HG02571 (cell line): Measurements from ENCODE around the gene STAT5B.
"Not testable (repeated sequence)": the region's sequence is repeated elsewhere in the genome, so short reads cannot be mapped to it uniquely, and the experiment has no call there.

Experiments
- ATAC-seq: cut with Tn5 transposase; IDR thresholded peaks from one replicate; pipeline ENCODE4 v1.9.1; 2021; ENCODE audit warnings: mild to moderate bottlenecking, moderate library complexity; ENCODE audit not compliant: unreplicated experiment

Gene STAT5B

DNA sequence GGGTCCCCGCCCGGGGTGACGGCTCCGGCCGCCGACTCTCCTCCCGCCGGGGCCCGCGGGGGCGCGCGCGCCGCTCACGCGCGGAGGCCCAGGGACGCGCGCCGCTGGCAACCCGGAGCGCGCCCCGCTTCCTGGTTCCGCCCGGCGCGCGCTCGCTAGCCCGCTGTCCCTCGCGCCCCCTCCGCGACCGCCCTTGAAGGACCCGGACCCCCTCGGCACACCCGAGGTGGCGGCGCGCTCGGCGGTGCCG lies at the start of gene STAT5B:
TSS of gene STAT5B (minus strand) at position 33 of the 250 bp plus-strand sequence. CDS start 44,264 bp downstream, outside the sequence.
- ATAC-seq = no peak

DNA sequence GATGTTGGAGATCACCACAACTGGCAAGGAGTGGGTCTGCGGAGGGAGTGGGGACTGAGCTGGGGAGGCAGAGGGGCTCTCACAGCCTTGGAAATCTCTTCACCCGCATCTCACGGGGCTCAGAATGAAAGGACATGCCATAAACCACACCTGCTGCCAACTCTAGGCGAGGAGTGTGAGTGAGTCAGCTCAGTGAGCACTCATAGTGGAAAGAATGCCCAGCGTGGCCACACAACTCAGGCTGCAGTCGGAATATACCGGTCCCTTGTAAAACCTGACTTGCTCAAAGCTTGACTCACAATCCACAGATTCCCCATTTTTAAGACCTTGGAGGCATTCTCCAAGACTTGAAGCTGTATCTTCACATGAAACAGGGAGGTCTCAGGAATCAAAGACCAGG lies 48.8 kb upstream of the STAT5B start:
- ATAC-seq = no peak

DNA sequence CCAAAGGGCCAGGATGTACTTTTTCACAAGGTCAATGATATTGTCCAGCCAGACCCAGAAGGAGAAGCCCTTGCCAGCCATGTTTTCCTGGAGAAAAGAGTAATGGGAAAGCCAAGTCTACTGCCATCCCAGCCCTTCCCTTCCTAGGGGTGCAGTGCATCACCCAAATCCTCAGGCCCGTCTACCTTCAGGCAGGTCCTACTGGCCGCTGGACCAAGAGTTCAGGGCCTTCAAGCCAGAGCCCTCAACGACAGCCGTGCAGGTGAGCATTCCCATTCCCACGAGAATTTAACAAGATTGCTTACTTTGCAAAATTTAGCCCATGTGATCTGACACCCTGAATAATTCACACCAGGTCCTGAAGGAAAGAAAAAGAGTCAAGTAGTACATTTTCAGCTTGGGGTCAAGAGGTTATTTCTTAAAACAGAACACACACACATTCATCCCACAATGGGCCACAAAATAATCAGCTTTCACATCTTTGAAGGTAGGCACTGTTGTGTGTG lies 47.1 kb upstream of the STAT5B start:
- no peak for ATAC-seq

DNA sequence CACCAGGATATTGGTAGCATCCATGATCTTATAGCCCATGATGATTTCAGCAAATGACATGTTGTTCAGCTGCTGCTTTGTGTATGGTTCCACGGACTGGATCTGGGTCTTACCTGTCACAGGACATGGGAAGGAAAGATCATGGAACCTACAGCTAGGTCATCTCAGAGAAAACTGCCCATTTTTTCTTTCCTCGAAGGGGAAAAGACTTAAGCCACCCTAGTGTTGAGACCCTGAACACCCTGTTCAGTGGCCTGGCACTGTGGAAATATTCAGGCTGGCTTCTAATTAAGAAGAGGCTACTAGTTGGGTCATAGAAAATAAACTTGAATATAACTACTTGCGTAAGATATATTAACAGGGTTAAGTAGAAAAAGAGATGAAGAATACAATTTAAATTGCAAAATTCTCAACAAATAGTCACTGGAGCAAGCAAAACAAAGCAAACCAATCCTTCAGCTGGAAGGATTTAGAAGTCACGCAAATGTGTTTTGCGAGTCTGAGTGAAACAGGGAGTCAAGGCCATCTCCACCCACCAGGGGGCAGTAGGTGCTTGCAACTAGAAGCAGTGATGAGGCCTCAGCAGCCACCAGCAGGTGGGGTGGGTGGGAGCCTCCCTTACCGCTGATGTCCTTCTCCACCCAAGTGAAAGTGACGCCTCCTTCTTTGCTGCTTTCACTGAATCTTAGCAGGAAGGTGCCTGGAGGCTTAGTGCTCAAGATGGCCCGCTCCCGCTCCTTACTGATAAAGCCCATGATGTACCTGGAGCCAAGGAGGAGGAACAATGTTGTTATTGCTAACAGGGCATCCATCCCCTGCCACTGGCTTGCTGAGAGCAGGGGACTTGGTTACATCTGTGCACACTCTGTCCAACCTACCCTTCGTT lies 46.4 kb upstream of the STAT5B start:
- peak; percentile 72 for ATAC-seq

DNA sequence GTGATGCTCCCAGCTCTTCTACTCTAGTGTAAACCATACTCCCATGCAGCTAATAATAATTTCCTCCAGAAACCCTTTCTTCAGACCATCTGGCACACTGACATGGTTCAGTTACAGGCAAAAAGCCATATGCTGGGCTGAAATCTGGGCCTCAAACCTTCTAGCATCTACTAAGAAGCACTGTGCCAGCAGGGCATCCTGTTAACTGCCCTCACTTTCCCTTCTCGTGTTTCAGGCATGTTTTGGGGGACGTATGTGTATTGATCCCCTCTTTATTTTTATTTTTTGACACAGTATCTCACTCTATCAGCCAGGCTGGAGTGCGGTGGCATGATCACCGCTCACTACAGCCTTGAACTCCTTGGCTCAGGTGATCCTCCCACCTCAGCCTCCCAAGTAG lies 45.4 kb upstream of the STAT5B start:
- no peak for ATAC-seq

DNA sequence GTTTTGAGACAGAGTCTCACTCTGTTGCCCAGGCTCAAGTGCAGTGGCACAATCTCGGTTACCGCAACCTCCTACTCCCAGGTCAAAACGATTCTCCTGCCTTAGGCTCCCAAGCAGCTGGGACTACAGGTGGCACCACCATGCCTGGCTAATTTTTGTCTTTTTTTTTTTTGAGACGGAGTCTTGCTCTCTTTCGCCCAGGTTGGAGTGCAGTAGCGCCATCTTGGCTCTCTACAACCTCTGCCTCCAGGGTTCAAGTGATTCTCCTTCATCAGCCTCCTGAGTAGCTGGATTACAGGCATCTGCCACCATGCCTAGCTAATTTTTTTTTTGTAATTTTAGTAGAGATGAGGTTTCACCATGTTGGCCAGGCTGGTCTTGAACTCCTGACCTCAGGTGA lies 41.8 kb upstream of the STAT5B start:
- not testable (repeated sequence) for ATAC-seq

DNA sequence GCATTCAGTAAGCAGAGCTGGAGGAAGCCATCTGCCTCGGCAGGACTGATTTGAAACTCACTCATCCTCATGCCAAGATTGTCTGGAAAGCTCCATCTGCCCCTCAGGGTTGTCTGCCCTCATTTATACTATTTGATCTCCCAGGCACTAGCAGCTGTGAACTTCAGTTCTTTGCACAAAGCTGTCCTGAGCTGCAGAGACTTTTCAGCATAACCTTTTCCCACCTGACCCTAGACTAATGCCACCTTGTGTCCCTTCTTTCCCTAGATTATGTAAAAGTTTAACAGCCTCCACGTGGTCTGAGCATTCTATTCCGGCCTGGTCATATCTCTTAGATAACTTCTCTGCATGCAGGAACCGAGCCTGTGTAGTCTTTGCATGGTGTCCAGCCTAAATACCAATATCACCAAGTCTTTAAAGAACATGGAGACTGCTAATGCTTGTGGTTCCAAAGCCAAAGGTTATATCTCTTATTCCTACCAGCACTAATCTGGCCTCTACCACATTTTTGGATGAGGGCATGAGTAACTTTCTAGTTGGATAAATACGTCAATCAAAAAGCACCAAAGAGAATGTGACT lies 41.2 kb upstream of the STAT5B start:
- ATAC-seq = no peak

DNA sequence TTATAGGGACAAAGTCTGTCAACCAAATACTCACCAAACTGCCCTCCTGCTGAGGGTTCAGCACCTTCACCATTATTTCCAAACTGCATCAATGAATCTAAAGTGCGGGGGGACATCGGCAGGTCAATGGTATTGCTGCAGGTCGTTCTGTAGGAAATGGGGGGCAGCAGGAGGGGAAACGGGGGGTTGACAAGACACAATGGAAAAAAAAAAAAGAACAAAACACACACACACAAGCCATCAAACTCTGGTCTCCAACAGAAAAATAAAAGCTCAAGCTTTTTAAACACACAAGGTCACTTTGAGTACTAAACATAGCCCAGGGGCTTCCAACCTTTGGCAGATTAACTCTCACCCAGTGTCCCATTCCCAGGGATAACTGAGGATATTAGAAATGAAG lies 40.6 kb upstream of the STAT5B start:
- ATAC-seq = no peak

DNA sequence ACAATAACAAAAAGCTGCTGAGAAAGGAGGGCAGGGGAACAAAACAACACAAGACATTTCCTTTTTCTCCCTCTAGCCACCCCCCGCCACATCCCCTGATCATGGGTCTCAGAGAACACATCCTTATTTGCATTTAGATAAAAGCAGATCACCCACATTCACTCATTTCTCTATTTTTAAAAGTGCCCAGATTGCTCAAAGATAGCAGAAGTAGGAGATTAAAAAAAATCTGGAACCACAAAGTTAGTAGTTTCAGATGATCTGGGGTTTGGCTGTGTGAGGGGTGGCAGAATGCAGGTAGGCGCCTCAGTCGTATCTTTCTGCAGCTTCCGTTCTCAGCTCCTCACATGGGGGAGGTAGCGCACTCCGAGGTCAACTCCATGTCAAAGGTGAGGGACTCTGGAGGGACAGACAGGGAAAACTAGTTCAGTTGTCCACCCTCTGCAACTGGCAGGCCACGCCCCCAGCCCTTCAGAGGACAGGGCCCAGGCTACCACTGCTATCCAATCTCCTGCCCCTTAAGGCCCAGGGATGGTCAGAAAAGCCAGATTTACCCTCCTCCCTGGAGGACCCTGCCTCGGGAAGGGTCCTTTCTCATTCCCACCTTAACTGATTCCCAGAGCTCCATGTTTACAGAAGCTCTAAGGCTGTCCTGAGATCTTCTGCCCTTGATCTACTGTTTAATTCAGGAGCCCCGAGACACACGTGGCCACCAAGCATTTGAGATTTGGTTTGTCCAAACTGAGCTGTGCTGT lies 39.4 kb upstream of the STAT5B start:
- ATAC-seq = no peak

DNA sequence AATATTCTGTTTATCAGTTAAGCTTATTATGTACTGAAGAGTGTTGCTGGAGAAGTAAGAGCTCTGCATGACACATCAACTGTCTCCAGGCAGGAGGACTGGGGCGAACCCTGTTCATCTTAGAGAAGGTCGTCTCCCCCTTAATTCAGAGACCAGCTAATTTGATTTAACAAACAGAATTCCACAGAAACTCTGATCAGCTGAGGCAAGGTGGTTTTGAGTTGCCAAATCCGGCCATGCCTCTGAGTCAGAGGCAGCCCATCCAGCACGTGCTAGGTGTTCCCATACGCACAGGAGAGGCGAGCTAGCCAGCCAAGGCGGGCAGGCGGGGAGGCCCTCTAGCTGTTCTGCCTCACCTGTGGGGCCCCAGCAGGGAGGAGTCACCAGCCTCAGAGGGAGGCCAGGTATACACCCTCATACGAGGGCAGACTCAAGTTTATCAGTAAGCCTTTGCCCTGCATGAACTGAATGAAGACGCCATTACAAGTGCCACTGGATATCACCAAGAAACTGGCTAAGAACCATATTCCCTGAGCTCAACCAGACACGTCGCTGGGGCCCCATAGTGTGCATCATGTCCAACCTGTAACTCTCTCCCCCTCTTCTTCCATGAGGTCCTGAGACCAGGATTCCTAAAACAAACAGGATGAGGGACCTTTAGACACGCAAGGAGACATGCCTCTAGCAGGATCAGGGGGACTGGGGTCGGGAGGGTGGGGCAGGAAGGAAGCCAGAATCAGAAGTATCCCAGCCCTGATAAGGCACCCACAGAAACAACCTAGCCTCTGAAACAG lies 37.8 kb upstream of the STAT5B start:
- ATAC-seq = no peak

DNA sequence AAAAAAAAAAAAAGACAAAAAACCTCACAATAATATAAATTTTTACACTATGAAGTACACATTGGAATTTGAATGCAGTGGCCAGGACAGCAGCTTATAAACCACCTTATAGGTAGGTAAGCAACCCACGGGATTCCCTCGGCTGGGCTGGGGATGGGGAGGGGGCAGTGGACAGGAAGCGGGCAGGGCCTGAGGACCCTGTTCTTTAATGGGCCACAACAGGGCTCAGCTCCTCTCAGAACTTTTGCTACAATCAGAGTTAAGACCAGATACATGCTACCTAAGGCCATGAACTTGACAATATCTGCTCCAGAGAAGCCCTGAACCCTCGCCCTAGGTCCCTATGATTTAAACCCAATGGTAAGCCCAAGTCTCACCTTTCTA lies 37.2 kb upstream of the STAT5B start:
- ATAC-seq = no peak

DNA sequence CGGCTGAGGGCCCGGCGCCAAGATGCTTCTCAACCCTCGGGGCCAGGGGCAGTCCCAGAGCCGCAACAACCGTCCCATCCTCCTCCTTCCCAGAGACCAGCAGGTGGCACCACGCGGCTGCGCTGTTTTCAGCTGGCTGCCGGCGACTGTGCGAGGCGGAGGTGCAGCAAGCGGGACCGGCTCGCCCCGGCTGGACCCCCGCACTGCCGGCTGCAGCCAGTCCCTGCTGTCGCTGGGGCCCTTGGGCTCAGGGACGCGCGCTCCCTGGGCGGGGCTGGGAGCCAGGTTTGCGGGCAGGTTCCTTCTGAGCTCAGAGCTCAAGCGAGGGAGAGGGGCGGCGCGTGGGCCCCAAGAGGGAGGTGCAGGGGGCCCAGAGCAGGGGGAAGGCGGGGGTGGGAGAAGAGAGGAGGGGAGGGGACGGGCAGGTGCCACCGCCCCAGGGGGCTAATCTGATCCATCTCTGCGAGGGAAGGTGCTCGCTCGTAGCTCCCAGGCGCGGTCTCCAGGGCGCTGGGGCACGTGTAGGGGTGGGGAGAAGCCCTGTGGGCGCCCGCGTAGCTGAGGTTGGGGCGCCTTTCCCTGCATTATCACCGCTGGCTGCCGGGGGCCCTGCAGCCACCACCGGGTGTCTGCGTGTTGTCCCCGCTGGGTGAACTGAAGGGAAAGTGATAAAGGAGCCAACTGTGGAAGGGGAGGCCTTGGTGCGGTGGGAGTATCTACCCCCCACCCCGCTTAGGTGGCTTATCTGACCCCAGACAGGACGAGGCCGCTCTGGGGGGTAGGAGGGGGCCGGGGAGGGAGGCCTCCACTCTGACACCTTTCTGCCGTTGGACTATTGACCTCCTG lies 36.3 kb upstream of the STAT5B start:
- no peak for ATAC-seq

DNA sequence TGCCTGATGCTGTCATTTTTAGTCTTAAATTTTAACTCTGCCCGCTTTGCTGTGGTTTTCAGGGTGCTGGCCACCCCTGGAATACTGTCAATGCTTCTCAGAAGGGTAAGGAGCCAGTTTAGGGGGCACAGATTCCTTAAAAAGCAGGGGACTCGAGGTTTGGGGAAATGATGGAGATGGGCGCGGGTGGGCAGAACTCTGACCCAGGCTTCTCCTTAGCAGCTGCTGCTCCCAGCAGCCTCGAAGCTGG lies 35.8 kb upstream of the STAT5B start:
- no peak for ATAC-seq

DNA sequence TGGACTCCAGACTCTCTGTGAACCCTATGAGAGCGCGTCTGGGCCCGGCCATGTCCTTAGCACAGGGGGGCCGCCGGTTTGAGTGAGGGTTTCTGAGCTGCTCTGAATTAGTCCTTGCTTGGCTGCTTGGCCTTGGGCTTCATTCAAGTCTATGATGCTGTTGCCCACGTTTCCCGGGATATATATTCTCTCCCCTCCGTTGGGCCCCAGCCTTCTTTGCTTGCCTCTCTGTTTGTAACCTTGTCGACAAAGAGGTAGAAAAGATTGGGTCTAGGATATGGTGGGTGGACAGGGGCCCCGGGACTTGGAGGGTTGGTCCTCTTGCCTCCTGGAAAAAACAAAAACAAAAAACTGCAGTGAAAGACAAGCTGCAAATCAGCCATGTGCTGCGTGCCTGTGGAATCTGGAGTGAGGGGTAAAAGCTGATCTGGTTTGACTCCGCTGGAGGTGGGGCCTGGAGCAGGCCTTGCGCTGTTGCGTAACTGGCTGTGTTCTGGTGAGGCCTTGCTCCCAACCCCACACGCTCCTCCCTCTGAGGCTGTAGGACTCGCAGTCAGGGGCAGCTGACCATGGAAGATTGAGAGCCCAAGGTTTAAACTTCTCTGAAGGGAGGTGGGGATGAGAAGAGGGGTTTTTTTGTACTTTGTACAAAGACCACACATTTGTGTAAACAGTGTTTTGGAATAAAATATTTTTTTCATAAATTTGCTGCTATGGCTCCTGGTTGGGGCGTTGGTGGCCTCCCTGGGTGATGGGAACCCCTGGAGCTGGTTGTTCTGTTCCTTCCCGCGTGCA lies 35.2 kb upstream of the STAT5B start:
- no peak for ATAC-seq

DNA sequence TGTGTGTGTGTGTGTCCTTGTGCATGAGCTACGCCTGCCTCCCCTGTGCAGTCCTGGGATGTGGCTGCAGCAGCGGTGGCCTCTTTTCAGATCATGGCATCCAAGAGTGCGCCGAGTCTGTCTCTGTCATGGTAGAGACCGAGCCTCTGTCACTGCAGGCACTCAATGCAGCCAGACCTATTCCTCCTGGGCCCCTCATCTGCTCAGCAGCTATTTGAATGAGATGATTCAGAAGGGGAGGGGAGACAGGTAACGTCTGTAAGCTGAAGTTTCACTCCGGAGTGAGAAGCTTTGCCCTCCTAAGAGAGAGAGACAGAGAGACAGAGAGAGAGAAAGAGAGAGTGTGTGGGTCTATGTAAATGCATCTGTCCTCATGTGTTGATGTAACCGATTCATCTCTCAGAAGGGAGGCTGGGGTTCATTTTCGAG lies 34.6 kb upstream of the STAT5B start:
- ATAC-seq = no peak

DNA sequence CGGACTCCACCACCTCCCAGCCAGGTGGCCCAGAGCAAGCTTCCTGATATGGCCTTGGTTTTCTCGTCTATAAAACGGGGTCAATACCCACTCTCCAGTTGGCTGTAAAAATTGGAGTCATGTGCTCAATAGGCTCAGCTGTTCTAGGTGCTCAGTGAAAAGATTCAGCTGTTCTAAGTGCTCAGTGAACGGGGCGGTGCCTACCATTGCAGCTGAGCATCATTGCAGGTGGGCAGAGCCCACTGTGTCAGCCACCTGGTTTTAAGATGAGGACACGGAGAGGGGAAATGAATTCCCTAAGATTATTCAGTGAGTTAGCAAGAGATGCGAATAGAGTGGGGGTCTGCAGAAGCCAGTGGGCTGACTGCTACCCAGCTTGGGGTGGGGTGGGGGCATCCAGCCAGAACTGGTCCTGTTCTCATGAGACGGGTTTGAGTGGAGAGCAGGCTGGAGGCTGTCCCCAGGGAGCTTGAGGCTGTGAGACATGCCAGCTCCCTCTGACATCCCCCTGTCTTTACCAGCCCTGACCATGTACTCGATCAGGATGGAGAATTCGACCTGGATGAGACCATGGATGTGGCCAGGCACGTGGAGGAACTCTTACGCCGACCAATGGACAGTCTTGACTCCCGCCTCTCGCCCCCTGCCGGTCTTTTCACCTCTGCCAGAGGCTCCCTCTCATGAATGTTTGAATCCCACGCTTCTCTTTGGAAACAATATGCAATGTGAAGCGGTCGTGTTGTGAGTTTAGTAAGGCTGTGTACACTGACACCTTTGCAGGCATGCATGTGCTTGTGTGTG lies 34.0 kb upstream of the STAT5B start:
- ATAC-seq = no peak

DNA sequence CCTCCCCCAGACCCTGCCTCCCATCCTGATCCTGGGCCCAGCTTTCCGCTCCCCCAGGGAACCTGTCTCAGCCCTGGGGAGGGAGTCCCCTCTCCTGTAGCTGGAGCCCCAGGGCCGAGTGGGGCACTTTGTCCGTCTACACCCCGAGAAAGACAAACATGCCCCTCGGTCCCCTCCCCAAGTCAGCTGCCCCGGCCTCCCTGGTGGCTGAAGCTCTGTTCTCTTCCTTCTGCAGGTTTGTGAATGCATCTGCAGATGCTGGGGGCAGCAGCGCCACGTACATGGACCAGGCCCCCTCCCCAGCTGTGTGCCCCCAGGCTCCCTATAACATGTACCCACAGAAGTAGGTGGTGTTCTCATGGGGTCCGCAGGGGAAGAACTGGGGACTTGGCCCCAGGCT lies 33.0 kb upstream of the STAT5B start:
- ATAC-seq = no peak

DNA sequence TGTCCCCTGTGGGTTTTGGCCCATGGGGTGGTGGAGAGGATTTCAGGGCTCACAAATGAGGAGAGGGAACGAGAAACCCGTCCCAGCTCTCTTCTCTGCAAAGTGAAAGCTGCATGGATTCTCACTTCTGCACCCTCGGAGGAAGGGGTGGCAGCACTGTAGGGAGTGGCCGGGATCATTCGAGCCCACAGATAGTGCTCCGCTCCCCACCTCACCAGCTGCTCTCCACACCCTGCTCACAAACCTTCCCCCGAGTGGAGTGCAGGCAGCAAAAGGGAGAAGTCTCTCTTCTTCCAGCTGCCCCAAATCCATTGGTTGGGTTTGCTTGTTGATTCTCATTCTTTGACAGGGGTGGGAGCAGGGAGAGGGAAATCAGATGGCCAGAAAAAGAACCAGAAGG lies 32.3 kb upstream of the STAT5B start:
- no peak for ATAC-seq

DNA sequence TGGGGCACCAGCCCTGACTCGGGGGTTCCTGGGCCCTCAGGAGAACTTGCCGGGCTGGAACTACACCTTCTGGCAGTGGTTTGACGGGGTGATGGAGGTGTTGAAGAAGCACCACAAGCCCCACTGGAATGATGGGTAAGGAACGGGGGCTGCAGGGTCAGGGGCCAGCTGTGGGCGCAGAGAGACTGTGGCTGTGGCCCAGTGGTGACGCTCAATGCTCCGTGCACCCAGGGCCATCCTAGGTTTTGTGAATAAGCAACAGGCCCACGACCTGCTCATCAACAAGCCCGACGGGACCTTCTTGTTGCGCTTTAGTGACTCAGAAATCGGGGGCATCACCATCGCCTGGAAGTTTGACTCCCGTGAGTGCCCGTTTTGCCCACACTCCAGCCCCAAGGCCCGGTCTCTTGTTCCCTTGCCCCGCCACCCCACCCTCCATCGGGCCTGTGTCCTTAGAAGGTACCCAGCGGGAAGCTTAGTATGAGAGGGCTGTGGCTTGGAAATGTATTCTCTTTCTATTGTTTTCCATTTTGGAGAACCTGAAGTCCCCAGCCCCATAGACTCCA lies 31.3 kb upstream of the STAT5B start:
- ATAC-seq = no peak
